ENCODE measurements around the gene SPOCD1. TPM values are rescaled to one million over a fixed set of nuclear protein-coding genes. Genes with fewer than 3 reads are reported as not detected.
"Not testable (repeated sequence)": the region's sequence is repeated elsewhere in the genome, so short reads cannot be mapped to it uniquely, and the experiment has no call there.

SPOCD1 gene
- total RNA-seq, 1 donor from 2014 or later: not detected

DNA sequence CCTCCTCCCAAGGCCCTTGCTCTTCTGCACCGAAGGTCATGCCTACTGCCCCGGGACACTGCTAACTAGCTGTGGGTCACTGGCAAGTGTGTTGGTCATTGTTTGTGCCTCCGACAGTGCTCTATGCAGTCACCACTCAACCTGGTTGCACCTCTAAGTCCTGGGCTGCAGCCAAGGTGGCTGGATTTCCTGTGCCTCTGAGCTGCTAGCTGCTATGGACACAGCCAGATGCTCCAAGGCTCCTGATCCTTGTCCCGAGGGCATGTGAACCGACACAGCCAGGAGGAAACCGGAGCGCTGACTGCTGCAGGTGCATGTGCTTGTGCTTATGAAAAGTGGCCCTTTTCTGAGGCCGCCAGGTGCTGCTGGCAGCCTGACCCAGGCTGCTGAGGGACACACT is 14.7 kb upstream of the SPOCD1 start:
- Histone ChIP-seq H3K4me1 (ENCODE audit: control insufficient read depth in 3 of 3, insufficient read depth in 3 of 3, low read length in 3 of 3) (no peaks in the 10 kb centered on the region), H3K27me3 (ENCODE audit: control insufficient read depth in 3 of 3, insufficient read depth in 3 of 3, low read length in 3 of 3) (peaks cover 0 to 20% (median 13%) of the 10 kb centered on the region in 3 donors), H3K9ac (ENCODE audit: low read depth in 1 of 3, low read length in 3 of 3) (no peak overlapping the region), H3K36me3 (ENCODE audit: control insufficient read depth in 3 of 3, insufficient read depth in 3 of 3, low read length in 3 of 3) (no peaks in the 10 kb centered on the region), H3K9me3 (ENCODE audit: control insufficient read depth in 3 of 3, low read length in 3 of 3) (no peaks in the 10 kb centered on the region), H3K4me3 (ENCODE audit: low read length in 3 of 3) (no peak overlapping the region), H3K27ac (ENCODE audit: low read depth, low read length) (no peak overlapping the region)

GRCh38 chr1:31830065-31830464 is 14.2 kb upstream of the SPOCD1 start:
- H3K9ac ChIP-seq (ENCODE audit: low read depth in 1 of 3, low read length in 3 of 3): no peak overlapping the region
- H3K4me1 ChIP-seq (ENCODE audit: control insufficient read depth in 3 of 3, insufficient read depth in 3 of 3, low read length in 3 of 3): no peaks in the 10 kb centered on the region
- H3K9me3 ChIP-seq (ENCODE audit: control insufficient read depth in 3 of 3, low read length in 3 of 3): no peaks in the 10 kb centered on the region
- no peak overlapping the region for H3K4me3 ChIP-seq (ENCODE audit: low read length in 3 of 3)
- no peaks in the 10 kb centered on the region for H3K36me3 ChIP-seq (ENCODE audit: control insufficient read depth in 3 of 3, insufficient read depth in 3 of 3, low read length in 3 of 3)
- no peak overlapping the region for H3K27ac ChIP-seq (ENCODE audit: low read depth, low read length)
- H3K27me3 ChIP-seq (ENCODE audit: control insufficient read depth in 3 of 3, insufficient read depth in 3 of 3, low read length in 3 of 3): peaks cover 0 to 17% (median 13%) of the 10 kb centered on the region in 3 donors

- H3K36me3 ChIP-seq (ENCODE audit: control insufficient read depth in 3 of 3, insufficient read depth in 3 of 3, low read length in 3 of 3): no peaks in the 10 kb centered on the region
- no peak overlapping the region for H3K4me3 ChIP-seq (ENCODE audit: low read length in 3 of 3)
- H3K27me3 ChIP-seq (ENCODE audit: control insufficient read depth in 3 of 3, insufficient read depth in 3 of 3, low read length in 3 of 3): peaks cover 0 to 17% (median 13%) of the 10 kb centered on the region in 3 donors
- H3K9me3 ChIP-seq (ENCODE audit: control insufficient read depth in 3 of 3, low read length in 3 of 3): no peaks in the 10 kb centered on the region
- H3K4me1 ChIP-seq (ENCODE audit: control insufficient read depth in 3 of 3, insufficient read depth in 3 of 3, low read length in 3 of 3): no peaks in the 10 kb centered on the region
- H3K9ac ChIP-seq (ENCODE audit: low read depth in 1 of 3, low read length in 3 of 3): no peak overlapping the region
- no peak overlapping the region for H3K27ac ChIP-seq (ENCODE audit: low read depth, low read length)
Measured at GRCh38 chr1:31828926-31829690, 13.3 kb upstream of the SPOCD1 start.

DNA sequence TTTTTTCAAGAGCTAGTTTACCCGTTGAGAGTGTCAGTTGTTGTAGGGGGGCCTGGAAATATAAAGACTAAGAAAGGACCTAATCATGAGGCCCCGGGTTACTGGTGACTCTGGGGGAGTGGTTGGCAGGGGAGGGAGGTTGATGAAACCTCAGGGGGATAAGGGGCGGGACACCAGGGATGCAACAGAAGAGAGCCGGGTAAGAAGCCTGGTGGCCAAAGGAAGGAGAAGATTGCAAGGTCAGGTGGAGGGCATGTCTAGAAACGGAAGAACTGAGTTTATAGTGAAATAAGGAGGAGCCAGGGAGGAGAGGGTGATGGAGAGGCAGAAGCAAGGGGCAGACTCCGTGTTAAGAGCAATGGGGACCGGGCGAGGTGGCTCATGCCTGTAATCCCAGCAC is 12.5 kb upstream of the SPOCD1 start:
- Histone ChIP-seq H3K27me3 (ENCODE audit: control insufficient read depth in 3 of 3, insufficient read depth in 3 of 3, low read length in 3 of 3) (peaks cover 0 to 17% (median 13%) of the 10 kb centered on the region in 3 donors), H3K27ac (ENCODE audit: low read depth, low read length) (no peak overlapping the region), H3K36me3 (ENCODE audit: control insufficient read depth in 3 of 3, insufficient read depth in 3 of 3, low read length in 3 of 3) (no peaks in the 10 kb centered on the region), H3K9me3 (ENCODE audit: control insufficient read depth in 3 of 3, low read length in 3 of 3) (no peaks in the 10 kb centered on the region), H3K4me1 (ENCODE audit: control insufficient read depth in 3 of 3, insufficient read depth in 3 of 3, low read length in 3 of 3) (no peaks in the 10 kb centered on the region), H3K9ac (ENCODE audit: low read depth in 1 of 3, low read length in 3 of 3) (no peak overlapping the region), H3K4me3 (ENCODE audit: low read length in 3 of 3) (no peak overlapping the region)

DNA sequence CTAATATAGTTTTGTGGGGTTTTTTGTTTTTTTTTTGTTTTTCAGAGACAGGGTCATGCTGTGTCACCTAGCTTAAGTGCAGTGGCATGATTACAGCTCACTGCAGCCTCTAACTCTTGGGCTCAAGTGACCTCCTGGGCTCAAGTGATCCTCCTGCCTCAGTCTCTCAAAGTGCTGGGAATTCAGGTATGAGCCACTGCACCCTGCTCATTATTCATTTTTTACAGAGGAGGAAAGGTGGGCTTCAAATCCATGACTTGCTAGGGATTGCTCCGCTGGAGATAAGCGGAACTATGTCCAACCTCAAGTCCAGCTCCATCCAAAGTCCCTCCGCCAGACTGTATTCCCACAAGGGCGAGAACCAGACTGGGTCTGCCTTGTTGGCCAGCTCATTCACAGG is 8.0 kb upstream of the SPOCD1 start:
- Histone ChIP-seq H3K9ac (ENCODE audit: low read depth in 1 of 3, low read length in 3 of 3) (no peak overlapping the region), H3K27me3 (ENCODE audit: control insufficient read depth in 3 of 3, insufficient read depth in 3 of 3, low read length in 3 of 3) (no peaks in the 10 kb centered on the region), H3K27ac (ENCODE audit: low read depth, low read length) (no peak overlapping the region), H3K4me3 (ENCODE audit: low read length in 3 of 3) (no peak overlapping the region), H3K9me3 (ENCODE audit: control insufficient read depth in 3 of 3, low read length in 3 of 3) (no peaks in the 10 kb centered on the region), H3K36me3 (ENCODE audit: control insufficient read depth in 3 of 3, insufficient read depth in 3 of 3, low read length in 3 of 3) (no peaks in the 10 kb centered on the region), H3K4me1 (ENCODE audit: control insufficient read depth in 3 of 3, insufficient read depth in 3 of 3, low read length in 3 of 3) (no peaks in the 10 kb centered on the region)

- Histone ChIP-seq H3K27ac (ENCODE audit: low read depth, low read length) (no peak overlapping the region), H3K4me1 (ENCODE audit: control insufficient read depth in 3 of 3, insufficient read depth in 3 of 3, low read length in 3 of 3) (no peaks in the 10 kb centered on the region), H3K9me3 (ENCODE audit: control insufficient read depth in 3 of 3, low read length in 3 of 3) (no peaks in the 10 kb centered on the region), H3K36me3 (ENCODE audit: control insufficient read depth in 3 of 3, insufficient read depth in 3 of 3, low read length in 3 of 3) (no peaks in the 10 kb centered on the region), H3K4me3 (ENCODE audit: low read length in 3 of 3) (no peak overlapping the region), H3K9ac (ENCODE audit: low read depth in 1 of 3, low read length in 3 of 3) (no peak overlapping the region), H3K27me3 (ENCODE audit: control insufficient read depth in 3 of 3, insufficient read depth in 3 of 3, low read length in 3 of 3) (no peaks in the 10 kb centered on the region)
Measured at GRCh38 chr1:31822766-31823165, 6.9 kb upstream of the SPOCD1 start.

- not testable (repeated sequence) for H3K4me1 ChIP-seq (ENCODE audit: control insufficient read depth in 3 of 3, insufficient read depth in 3 of 3, low read length in 3 of 3); H3K9ac ChIP-seq (ENCODE audit: low read depth in 1 of 3, low read length in 3 of 3); H3K27ac ChIP-seq (ENCODE audit: low read depth, low read length); H3K4me3 ChIP-seq (ENCODE audit: low read length in 3 of 3); H3K36me3 ChIP-seq (ENCODE audit: control insufficient read depth in 3 of 3, insufficient read depth in 3 of 3, low read length in 3 of 3); H3K27me3 ChIP-seq (ENCODE audit: control insufficient read depth in 3 of 3, insufficient read depth in 3 of 3, low read length in 3 of 3); H3K9me3 ChIP-seq (ENCODE audit: control insufficient read depth in 3 of 3, low read length in 3 of 3)
Measured at GRCh38 chr1:31820196-31820595, 4.4 kb upstream of the SPOCD1 start.

GRCh38 chr1:31818206-31818605 is 2.4 kb upstream of the SPOCD1 start:
- no peaks in the 10 kb centered on the region for H3K36me3 ChIP-seq (ENCODE audit: control insufficient read depth in 3 of 3, insufficient read depth in 3 of 3, low read length in 3 of 3)
- no peak overlapping the region for H3K27ac ChIP-seq (ENCODE audit: low read depth, low read length)
- no peak overlapping the region for H3K9ac ChIP-seq (ENCODE audit: low read depth in 1 of 3, low read length in 3 of 3)
- no peaks in the 10 kb centered on the region for H3K27me3 ChIP-seq (ENCODE audit: control insufficient read depth in 3 of 3, insufficient read depth in 3 of 3, low read length in 3 of 3)
- no peak overlapping the region for H3K4me3 ChIP-seq (ENCODE audit: low read length in 3 of 3)
- no peaks in the 10 kb centered on the region for H3K9me3 ChIP-seq (ENCODE audit: control insufficient read depth in 3 of 3, low read length in 3 of 3)
- no peaks in the 10 kb centered on the region for H3K4me1 ChIP-seq (ENCODE audit: control insufficient read depth in 3 of 3, insufficient read depth in 3 of 3, low read length in 3 of 3)

DNA sequence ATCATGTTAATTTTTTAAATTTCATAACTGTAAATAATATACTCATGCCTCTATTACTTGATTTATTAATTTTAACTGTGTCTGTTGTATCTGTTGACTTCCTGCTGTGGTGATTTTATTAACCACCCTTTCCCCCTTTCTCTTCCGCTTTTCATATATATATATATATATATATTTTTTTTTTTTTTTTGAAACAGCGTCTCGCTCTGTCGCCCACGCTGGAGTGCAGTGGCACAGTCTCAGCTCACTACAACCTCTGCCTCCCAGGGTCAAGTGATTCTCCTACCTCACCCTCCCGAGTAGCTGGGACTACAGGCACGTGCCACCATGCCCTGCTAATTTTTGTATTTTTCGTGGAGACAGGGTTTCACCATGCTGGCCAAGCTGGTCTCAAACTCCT is 1.1 kb upstream of the SPOCD1 start:
- not testable (repeated sequence) for H3K36me3 ChIP-seq (ENCODE audit: control insufficient read depth in 3 of 3, insufficient read depth in 3 of 3, low read length in 3 of 3); H3K27ac ChIP-seq (ENCODE audit: low read depth, low read length); H3K9me3 ChIP-seq (ENCODE audit: control insufficient read depth in 3 of 3, low read length in 3 of 3); H3K4me1 ChIP-seq (ENCODE audit: control insufficient read depth in 3 of 3, insufficient read depth in 3 of 3, low read length in 3 of 3); H3K4me3 ChIP-seq (ENCODE audit: low read length in 3 of 3); H3K27me3 ChIP-seq (ENCODE audit: control insufficient read depth in 3 of 3, insufficient read depth in 3 of 3, low read length in 3 of 3); H3K9ac ChIP-seq (ENCODE audit: low read depth in 1 of 3, low read length in 3 of 3)

DNA sequence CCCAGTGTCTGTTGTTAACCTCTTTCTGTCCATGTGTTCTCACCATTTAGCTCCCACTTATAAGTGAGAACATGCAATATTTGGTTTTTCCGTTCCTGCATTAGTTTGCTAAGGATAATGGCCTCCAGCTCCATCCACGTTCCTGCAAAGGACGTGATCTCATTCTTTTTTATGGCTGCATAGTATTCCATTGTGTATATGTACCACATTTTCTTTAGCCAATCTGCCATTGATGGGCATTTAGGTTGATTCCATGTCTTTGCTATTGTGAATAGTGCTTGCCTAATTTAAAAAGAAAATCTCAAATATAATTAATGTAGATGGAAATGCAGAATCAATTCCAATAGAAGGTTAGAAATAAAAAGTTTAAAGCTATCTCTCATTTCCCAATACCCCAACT is 679 bp upstream of the SPOCD1 start:
- H3K9me3 ChIP-seq (ENCODE audit: control insufficient read depth in 3 of 3, low read length in 3 of 3); H3K9ac ChIP-seq (ENCODE audit: low read depth in 1 of 3, low read length in 3 of 3); H3K4me3 ChIP-seq (ENCODE audit: low read length in 3 of 3); H3K4me1 ChIP-seq (ENCODE audit: control insufficient read depth in 3 of 3, insufficient read depth in 3 of 3, low read length in 3 of 3); H3K27me3 ChIP-seq (ENCODE audit: control insufficient read depth in 3 of 3, insufficient read depth in 3 of 3, low read length in 3 of 3); H3K27ac ChIP-seq (ENCODE audit: low read depth, low read length); H3K36me3 ChIP-seq (ENCODE audit: control insufficient read depth in 3 of 3, insufficient read depth in 3 of 3, low read length in 3 of 3): not testable (repeated sequence)

Data from skeletal muscle tissue (tissue), 4 donors.